ENCODE results near the gene GAB2. TPM values are rescaled to one million over a fixed set of nuclear protein-coding genes. Genes with fewer than 3 reads are reported as not detected.

GAB2 gene
- total and polyA plus RNA-seq, 2 experiments from 2014 or later: 4.9 to 10.2 TPM

- H2AFZ ChIP-seq: no peak overlapping the region
- H3K4me3 ChIP-seq: no peak overlapping the region
- no peak overlapping the region for H3K27ac ChIP-seq
- 95% methylated on average over 1 of the region's 1 CpG for WGBS (ENCODE audit: low lambda C conversion rate, missing lambda C conversion rate)
- H3K27me3 ChIP-seq: no peaks in the 10 kb centered on the region
- H4K20me1 ChIP-seq (ENCODE audit: insufficient read depth, poor library complexity, severe bottlenecking): no peaks in the 10 kb centered on the region
- no peak overlapping the region for H3K4me2 ChIP-seq
- no peaks in the 10 kb centered on the region for H3K9me2 ChIP-seq (replicated peaks; ENCODE audit: insufficient read depth)
- DNase-seq (ENCODE audit: low spot score): no peak
- no peaks in the 10 kb centered on the region for H3K4me1 ChIP-seq (ENCODE audit: insufficient read depth)
- no peaks in the 10 kb centered on the region for H3K36me3 ChIP-seq (replicated peaks; ENCODE audit: insufficient read depth, low read depth)
- TF ChIP-seq EZH2phosphoT487 (IDR thresholded peaks at IDR 0.05; ENCODE audit: low read depth, severe bottlenecking, unreplicated experiment): no peak
- TF ChIP-seq CTCF (IDR thresholded peaks at IDR 0.05; ENCODE audit: poor library complexity): no peak
- TF ChIP-seq EZH2 (IDR thresholded peaks at IDR 0.05; ENCODE audit: borderline replicate concordance): no peak
- H3K9me3 ChIP-seq (ENCODE audit: low read depth): no peaks in the 10 kb centered on the region
- H3K79me2 ChIP-seq: peaks cover 68% of the 10 kb centered on the region
These were observed 22.0 kb downstream of the GAB2 start for GRCh38 chr11:78395597-78395996.

GRCh38 chr11:78392854-78393253, 24.8 kb downstream of the GAB2 start:
- no peaks in the 10 kb centered on the region for H3K9me2 ChIP-seq (replicated peaks; ENCODE audit: insufficient read depth)
- H3K4me2 ChIP-seq: no peak overlapping the region
- 46% methylated on average over 2 of the region's 2 CpGs for WGBS (ENCODE audit: low lambda C conversion rate, missing lambda C conversion rate)
- no peaks in the 10 kb centered on the region for H3K27me3 ChIP-seq
- H2AFZ ChIP-seq: no peak overlapping the region
- H3K36me3 ChIP-seq (replicated peaks; ENCODE audit: insufficient read depth, low read depth): no peaks in the 10 kb centered on the region
- H3K4me1 ChIP-seq (ENCODE audit: insufficient read depth): no peaks in the 10 kb centered on the region
- H3K9me3 ChIP-seq (ENCODE audit: low read depth): no peaks in the 10 kb centered on the region
- H3K79me2 ChIP-seq: peaks cover 78% of the 10 kb centered on the region
- TF ChIP-seq CTCF (IDR thresholded peaks at IDR 0.05; ENCODE audit: poor library complexity): no peak
- no peak for TF ChIP-seq EZH2phosphoT487 (IDR thresholded peaks at IDR 0.05; ENCODE audit: low read depth, severe bottlenecking, unreplicated experiment)
- TF ChIP-seq EZH2 (IDR thresholded peaks at IDR 0.05; ENCODE audit: borderline replicate concordance): no peak
- H4K20me1 ChIP-seq (ENCODE audit: insufficient read depth, poor library complexity, severe bottlenecking): no peaks in the 10 kb centered on the region
- no peak overlapping the region for H3K4me3 ChIP-seq
- H3K27ac ChIP-seq: no peak overlapping the region
- DNase-seq (ENCODE audit: low spot score): no peak

- H3K9me3 ChIP-seq (ENCODE audit: low read depth): no peaks in the 10 kb centered on the region
- 83% methylated on average over 1 of the region's 1 CpG for WGBS (ENCODE audit: low lambda C conversion rate, missing lambda C conversion rate)
- H3K4me1 ChIP-seq (ENCODE audit: insufficient read depth): peaks cover 4% of the 10 kb centered on the region
- no peak overlapping the region for H3K27ac ChIP-seq
- peaks cover 65% of the 10 kb centered on the region for H3K79me2 ChIP-seq
- H2AFZ ChIP-seq: no peak overlapping the region
- no peaks in the 10 kb centered on the region for H3K36me3 ChIP-seq (replicated peaks; ENCODE audit: insufficient read depth, low read depth)
- H3K27me3 ChIP-seq: no peaks in the 10 kb centered on the region
- no peak for DNase-seq (ENCODE audit: low spot score)
- no peak overlapping the region for H3K4me2 ChIP-seq
- H3K4me3 ChIP-seq: no peak overlapping the region
- H3K9me2 ChIP-seq (replicated peaks; ENCODE audit: insufficient read depth): no peaks in the 10 kb centered on the region
- TF ChIP-seq EZH2phosphoT487 (IDR thresholded peaks at IDR 0.05; ENCODE audit: low read depth, severe bottlenecking, unreplicated experiment): no peak
- TF ChIP-seq EZH2 (IDR thresholded peaks at IDR 0.05; ENCODE audit: borderline replicate concordance): no peak
- TF ChIP-seq CTCF (IDR thresholded peaks at IDR 0.05; ENCODE audit: poor library complexity): no peak
- no peaks in the 10 kb centered on the region for H4K20me1 ChIP-seq (ENCODE audit: insufficient read depth, poor library complexity, severe bottlenecking)
These were observed 26.2 kb downstream of the GAB2 start for GRCh38 chr11:78391424-78391823.

- 92% methylated on average over 5 of the region's 5 CpGs for WGBS (ENCODE audit: low lambda C conversion rate, missing lambda C conversion rate)
- H3K36me3 ChIP-seq (replicated peaks; ENCODE audit: insufficient read depth, low read depth): no peaks in the 10 kb centered on the region
- H3K9me3 ChIP-seq (ENCODE audit: low read depth): no peaks in the 10 kb centered on the region
- H3K4me2 ChIP-seq: no peak overlapping the region
- H3K4me1 ChIP-seq (ENCODE audit: insufficient read depth): peaks cover 4% of the 10 kb centered on the region
- no peak overlapping the region for H2AFZ ChIP-seq
- no peak overlapping the region for H3K27ac ChIP-seq
- peaks cover 60% of the 10 kb centered on the region for H3K79me2 ChIP-seq
- no peak overlapping the region for H3K4me3 ChIP-seq
- no peaks in the 10 kb centered on the region for H4K20me1 ChIP-seq (ENCODE audit: insufficient read depth, poor library complexity, severe bottlenecking)
- TF ChIP-seq CTCF (IDR thresholded peaks at IDR 0.05; ENCODE audit: poor library complexity) (no peak), EZH2 (IDR thresholded peaks at IDR 0.05; ENCODE audit: borderline replicate concordance) (no peak), EZH2phosphoT487 (IDR thresholded peaks at IDR 0.05; ENCODE audit: low read depth, severe bottlenecking, unreplicated experiment) (no peak)
- no peaks in the 10 kb centered on the region for H3K9me2 ChIP-seq (replicated peaks; ENCODE audit: insufficient read depth)
- no peak for DNase-seq (ENCODE audit: low spot score)
- H3K27me3 ChIP-seq: no peaks in the 10 kb centered on the region
These were observed 26.8 kb downstream of the GAB2 start for GRCh38 chr11:78390809-78391208.

Data from hepatocyte (in vitro differentiated cells).